HG03432 (cell line): ENCODE measurements around the gene SDCBP2.

Experiments used
- ATAC-seq: cut with Tn5 transposase; IDR thresholded peaks from one replicate; pipeline ENCODE4 v1.9.1; 2021; ENCODE audit warnings: mild to moderate bottlenecking, moderate library complexity; ENCODE audit not compliant: unreplicated experiment

The SDCBP2 gene

DNA sequence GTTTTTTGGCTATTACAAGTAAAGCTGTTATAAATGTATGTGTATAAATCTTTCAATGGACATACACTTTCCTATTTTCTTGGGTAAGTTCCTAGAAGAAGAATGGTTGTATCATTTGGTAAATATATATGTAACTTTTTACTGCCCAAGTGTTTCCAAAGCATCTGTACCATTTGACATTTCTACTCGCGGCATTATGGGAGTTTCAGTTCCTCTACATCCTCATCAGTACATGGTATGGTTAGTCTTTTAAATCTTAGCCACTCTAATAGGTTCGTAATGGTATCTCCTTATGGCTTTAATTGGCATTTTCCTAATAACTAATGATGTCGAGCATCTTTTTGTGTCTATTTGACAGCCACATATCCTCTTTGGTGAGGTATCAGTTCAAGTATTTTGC lies 49.9 kb downstream of the SDCBP2 start:
- no peak for ATAC-seq

DNA sequence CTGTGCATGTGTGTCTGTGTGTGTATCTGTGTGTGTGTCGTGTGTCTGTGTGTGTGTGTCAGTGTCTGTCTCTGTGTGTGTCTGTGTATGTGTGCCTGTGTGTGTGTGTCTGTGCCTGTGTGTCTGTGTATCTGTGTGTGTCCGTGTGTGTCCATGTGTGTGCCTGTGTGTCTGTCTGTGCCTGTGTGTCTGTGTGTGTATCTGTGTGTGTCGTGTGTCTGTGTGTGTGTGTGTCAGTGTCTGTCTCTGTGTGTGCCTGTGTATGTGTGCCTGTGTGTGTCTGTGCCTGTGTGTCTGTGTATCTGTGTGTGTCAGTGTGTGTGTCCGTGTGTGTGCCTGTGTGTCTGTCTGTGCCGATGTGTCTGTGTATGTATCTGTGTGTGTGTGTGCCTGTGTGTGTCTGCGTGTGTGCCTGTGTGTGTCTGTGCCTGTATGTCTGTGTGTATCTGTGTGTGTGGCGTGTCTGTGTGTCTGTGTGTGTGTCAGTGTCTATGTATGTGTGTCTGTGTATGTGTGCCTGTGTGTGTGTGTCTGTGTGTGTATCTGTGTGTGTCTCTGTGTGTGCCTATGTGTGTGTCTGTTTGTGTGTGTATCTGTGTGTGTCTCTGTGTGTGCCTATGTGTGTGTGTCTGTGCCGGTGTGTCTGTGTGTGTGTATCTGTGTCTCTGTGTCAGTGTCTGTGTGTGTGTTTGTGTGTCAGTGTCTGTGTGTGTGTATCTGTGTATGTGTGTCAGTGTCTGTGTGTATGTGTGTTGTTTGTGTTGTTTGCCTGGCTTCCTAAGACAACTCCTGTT lies 51.2 kb downstream of the SDCBP2 start:
- ATAC-seq, result no peak

DNA sequence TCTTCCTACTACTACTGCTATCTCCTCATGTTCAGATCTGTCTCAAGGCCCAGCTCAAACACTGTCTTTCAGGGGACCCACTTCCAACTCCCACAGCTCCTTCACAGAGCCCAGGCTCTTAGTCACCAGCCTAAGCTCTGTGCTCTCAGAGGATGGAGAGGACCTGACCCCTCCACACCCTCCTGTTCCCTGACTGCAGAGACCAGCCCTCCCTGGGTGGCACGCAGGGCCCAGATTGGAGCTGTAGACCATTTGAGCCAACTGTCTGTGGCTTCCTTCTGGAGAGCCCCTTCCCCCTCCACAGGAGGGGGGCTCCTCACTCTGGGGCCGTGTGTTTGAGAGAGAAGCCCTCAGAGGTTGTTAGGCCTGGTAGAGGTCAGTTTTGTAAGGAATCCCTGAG lies 53.0 kb downstream of the SDCBP2 start:
- no peak for ATAC-seq

DNA sequence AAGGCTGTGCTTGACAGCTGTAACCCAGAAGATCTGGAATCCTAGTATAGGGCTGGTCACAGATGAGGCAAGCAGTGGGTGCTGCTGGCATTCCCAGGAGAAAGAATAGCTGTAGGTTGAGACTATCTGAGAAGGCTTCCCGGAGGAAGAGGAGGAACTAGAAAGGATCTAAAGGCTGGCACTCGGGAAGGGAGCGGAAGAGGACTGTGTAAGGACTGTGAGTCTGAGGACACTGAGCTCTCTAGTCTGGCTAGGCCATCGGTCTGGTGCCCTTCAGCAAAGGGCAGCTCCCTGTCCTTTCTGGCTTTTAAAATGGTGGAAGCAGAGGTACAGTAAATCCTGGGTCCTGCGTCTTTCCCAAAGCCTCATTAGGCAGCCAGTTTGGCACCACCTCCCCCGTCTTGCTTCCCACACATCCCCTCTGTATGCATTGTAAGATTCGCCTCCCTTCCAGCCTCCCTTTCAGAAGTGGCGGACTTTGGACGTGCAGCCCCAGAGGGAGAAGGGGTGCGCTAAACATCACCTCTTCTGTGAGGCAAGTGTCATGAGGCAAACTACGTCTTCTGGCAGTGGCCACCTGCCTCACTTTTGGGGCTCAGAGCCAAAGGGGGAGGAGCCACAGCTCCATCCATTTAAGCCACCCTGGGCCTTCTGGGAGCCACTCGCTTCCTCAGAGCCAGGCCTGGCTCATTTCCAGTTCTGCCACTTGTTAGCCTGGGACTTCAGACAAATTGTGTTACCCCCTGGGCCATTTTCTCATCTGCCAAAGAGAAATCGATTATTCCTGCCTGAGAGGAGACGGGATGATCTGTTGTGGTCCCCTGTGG lies 54.2 kb downstream of the SDCBP2 start:
- no peak for ATAC-seq

DNA sequence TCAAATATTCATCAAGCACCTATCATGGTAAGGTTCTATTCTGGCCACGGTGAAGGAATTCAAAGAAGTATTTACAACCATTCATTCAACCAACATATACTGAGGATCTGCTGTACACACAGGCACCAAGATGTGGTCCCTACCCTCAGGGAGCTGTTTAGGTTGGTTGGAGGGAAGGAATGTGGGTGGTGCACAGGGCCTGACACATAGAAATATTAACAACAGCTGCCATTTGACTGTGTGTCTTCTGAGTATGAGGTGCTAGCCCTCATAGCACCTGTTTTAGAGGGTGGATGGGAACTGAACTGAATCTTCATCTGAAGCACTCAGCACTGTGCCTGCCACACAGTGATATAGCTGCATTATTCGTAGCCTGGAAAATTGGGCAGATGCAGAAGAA lies 55.6 kb downstream of the SDCBP2 start:
- no peak for ATAC-seq

DNA sequence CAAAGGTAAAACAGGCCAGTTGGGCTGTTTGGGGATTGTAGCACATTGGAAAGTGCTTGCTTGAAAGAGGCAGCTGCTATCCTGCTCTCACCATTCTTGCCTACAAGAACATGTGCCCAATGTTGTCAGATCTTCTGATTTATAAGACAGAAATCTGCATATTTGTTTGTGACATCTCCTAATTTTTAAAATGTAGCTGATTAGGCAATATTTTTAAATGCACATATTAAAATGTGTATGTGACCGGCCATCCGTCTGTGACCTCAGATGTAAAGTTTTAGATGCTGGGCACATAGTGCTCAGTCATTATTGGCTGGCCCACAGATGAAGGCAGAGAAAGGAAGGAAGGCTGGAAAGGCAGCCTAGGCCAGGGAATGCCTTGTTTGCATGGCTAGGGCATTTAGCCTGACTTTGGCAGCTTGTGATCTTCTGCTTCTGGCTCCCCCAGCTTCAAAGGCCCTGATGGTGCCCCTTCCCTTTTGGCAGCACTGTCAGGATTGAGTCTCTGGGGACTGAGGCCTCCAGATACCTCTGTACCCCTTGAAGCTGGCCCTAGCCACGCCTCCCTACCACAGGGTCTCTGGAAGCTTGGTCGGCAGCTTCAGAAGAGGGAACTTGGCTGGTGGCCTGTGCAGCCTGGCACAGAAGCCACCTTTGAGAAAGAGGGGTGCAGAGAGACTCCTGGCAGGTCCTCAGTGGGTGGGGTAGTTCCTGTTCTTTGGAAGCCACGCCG lies 56.4 kb downstream of the SDCBP2 start:
- ATAC-seq, result no peak

DNA sequence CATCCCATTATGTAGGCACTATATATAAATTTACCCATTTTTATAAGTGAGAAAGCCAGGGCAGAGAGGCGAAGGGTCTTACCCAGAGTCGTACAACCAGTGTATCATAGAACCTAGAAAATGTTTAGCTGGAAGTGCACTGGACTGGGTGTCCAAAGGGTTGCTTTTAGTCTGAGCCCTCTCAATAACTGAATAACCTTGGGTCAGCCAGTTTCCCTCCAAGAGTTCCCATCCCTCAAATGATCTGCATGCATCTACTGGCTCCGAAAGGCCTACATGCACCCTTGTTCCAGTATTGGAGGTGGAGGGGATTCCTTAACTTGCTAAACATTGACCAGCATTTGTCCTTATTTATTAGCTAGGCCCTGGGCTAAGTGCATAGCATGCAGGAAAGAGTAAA lies 59.1 kb downstream of the SDCBP2 start:
- no peak for ATAC-seq

DNA sequence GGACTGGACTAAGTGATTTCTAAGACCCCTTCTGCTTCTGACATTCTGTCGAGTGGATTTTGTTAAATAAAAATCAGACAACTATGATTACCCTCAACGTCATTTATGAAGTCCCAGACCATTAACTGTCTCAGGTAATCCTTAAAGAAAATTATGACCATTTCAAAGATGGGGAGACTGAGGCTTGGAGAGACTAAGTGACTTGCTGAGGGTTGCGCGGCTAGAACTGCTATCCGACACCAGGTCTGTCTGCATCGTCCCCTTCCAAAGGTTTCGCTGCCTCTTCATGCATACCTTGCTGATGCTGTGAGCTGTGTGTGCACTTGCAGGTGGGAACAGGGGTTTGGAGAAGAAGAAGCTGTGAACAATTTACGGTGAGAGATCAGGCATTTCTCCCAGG lies 59.7 kb downstream of the SDCBP2 start:
- no peak for ATAC-seq

DNA sequence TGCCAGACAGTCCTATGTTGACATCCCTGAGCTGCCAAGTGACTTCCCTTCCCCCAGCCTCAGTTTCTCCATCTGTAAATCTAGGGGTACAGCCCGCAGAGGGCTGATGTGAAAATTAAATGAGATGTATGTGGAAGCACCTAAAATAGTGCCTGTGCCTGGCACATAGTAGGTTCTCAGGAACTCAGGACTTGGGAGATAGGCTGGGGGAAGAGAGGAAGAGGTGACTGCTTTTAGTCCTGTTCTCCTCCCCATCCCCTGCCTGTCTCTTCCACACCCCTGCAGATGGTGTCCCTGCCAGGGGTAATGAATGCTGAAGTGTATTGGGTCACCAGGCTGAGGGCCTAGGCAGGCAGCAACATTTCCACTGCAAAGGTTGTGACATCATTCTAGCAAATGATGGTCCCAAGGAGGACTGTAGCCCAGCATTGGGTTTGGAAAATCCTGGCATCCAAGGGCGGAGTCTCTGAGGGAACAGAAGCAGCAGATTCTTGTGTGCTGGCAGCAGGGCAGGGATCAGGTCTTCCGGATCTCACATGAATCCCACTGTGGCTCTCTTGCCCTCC lies 61.0 kb downstream of the SDCBP2 start:
- ATAC-seq, result no peak

DNA sequence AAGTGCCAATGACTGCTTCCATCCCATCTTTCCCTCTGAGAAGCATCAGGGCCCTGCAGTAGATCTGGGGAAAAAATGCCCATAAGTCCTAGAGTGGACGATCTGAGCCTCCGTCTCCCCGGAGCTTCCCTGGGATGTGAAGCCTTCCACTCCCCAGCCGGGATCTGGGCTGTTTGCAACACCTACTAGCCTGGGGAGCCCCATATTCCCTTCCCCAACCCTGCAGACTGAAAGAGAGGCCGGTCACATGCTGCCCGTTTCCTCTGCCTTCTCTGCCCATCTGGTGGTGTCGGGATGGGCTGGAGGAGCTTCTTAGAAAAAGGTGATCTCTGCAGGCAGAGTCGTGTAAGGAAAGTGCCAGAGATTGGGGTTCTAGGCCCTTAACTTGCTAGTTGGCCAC lies 61.8 kb downstream of the SDCBP2 start:
- no peak for ATAC-seq

DNA sequence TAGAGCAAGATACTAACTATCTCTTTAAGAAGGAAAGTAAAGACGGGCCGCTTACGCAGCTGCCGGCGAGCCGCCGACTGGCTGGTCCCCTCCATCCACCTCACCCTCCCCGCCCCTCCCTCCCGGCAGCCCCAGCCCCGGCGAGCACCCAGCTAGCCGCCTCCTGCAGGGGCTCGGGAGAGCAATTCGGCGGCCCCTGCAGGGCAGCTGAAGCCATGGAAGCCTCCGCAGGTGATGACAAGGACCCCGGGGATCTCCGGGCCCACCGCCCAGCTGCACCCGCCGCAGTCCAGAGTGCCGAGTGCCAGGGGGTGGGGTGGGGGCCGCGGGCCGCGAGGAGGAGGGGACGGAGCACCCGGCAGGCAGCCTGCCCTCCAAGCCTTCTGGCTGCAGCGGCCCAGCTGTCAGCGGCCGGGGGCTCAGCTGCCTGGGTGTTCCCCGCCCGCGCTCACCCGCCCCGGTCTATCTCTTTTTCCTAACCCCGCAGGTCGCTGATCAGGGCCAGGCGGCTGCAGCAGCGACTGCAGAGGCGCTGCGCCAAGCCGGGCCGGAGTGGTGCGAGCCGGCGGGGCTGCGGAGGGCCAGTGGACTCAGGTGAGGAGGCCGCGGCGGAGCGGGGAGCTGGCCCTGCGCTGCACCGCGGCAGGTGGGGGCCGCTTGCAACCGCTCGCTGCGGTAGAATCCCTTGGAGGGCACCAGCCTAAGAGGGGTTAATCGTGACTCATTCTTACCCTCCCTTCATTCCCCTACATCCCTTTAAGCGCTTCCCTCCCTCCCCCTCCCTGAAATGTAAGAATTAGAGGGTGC lies 62.6 kb downstream of the SDCBP2 start, which contains the start of gene SNPH:
Gene SNPH, plus strand, starts transcription at position 128 of the 807 bp plus-strand sequence. CDS start 29,946 bp downstream, outside the sequence.
- peak; percentile 63 for ATAC-seq

DNA sequence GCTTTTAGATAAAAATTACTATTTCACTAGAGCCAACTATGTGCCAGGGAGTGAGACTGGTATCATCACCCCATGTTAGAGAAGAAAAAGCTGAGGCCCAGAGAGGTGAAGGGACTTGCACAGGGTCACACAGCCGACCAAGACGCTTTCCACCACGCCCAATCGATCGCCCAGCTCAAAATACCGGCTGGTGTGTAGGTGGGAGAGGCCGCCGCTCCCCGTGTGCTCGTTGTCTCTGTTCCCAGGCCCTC lies 63.1 kb downstream of the SDCBP2 start:
- ATAC-seq, result no peak

DNA sequence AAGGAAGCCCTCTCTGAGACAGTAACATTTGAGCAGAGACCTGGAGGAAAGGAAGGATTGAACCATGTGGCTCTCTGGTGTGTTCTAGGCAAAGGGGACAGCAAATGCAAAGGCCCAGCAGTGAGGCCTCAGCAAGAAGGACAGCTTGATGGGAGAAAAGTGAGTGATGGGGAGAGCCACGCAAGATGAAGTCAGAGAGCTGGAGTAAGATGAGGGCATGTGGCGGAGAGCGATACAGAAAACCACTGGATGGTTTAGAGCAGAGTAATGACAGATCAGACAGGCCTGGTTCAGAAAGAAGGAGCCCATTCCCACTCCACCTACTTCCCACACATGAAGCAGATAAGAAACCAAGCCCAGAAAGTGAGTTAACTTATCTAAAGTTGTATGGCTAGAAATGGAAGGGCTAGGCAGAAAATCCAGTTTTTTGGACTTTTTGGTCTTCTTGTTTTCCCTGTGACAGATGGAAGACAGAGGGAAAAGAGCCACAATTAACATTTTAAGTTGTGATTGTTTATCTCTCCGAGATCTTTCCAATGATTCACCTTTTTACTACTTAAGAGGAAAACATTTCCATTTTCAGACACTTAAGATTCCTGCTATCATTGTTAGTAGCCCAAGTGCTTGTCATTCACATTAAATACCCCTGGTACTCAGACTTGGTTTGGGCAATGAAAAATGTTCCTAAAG lies 63.6 kb downstream of the SDCBP2 start:
- ATAC-seq, result no peak

DNA sequence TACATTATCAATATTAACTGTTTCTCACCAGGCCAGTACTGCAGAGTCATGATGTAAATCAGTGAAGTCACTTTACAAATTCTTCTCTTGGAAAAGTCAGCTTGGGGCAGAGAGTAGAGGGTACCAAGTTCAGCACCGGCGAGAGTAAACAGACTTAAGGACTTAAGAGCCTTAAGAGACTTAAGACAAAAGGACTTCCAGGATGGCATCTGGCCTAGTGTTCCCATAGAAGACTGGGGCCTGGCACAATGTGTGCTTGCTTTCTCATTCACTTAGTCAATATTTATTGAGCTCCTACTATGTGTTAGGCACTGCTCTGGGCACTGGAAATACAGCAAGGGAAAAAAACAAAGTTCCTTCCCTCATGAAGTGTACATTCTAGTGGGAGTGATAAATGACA lies 64.2 kb downstream of the SDCBP2 start:
- no peak for ATAC-seq

DNA sequence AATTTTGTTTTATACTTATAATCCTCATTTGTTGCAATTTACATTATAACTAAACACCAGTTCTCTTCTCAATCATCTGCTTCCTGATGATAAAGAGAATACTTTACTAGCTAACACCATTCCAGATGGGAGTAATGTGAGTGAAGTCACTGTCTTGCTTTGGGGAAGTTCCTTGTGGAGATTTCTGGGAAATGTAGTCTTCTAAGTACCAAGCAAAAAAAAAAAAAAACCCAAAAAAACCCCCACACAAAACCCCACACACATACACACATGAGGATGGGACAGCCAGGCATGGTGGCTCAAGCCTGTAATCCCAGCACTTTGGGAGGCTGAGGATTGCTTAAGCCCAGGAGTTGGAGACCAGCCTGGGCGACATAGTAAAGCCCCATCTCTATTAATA lies 65.1 kb downstream of the SDCBP2 start:
- ATAC-seq, result no peak
